Skeletal muscle satellite cell (primary cell): ENCODE results near the gene MAP7.

Experiments used
- H3K27me3 ChIP-seq: 2 replicates; pipeline ENCODE4 v1.7.0; 2013; ENCODE audit warnings: low read length; ENCODE audit not compliant: control insufficient read depth, insufficient read depth
- H3K36me3 ChIP-seq: 2 replicates; pipeline ENCODE4 v1.7.0; 2013; ENCODE audit warnings: mild to moderate bottlenecking, control low read depth, low read length; ENCODE audit not compliant: insufficient read depth
- H3K4me1 ChIP-seq: 2 replicates; pipeline ENCODE4 v1.7.0; 2013; ENCODE audit warnings: low read length; ENCODE audit not compliant: control insufficient read depth, insufficient read depth
- H3K4me2 ChIP-seq: 2 replicates; pipeline ENCODE4 v1.7.0; 2013; ENCODE audit warnings: mild to moderate bottlenecking, low read length
- H3K4me3 ChIP-seq: 2 replicates; pipeline ENCODE4 v1.7.0; 2013; ENCODE audit warnings: low read length
- H3K9ac ChIP-seq: 2 replicates; pipeline ENCODE4 v1.7.0; 2013; ENCODE audit warnings: mild to moderate bottlenecking, low read depth, low read length, moderate library complexity
- H3K9me3 ChIP-seq: replicated peaks from 2 replicates; pipeline ENCODE4 v1.7.0; 2013; ENCODE audit warnings: mild to moderate bottlenecking, control low read depth, low read length

MAP7 gene

GRCh38 chr6:136326038-136326553, 224.1 kb downstream of the MAP7 start:
- Histone ChIP-seq H3K9ac (no peak overlapping the region), H3K9me3 (no peaks in the 10 kb centered on the region), H3K4me1 (no peaks in the 10 kb centered on the region), H3K4me3 (no peak overlapping the region), H3K4me2 (no peak overlapping the region), H3K36me3 (no peaks in the 10 kb centered on the region), H3K27me3 (no peaks in the 10 kb centered on the region)

- H3K4me1 ChIP-seq: no peaks in the 10 kb centered on the region
- no peaks in the 10 kb centered on the region for H3K36me3 ChIP-seq
- H3K9me3 ChIP-seq: no peaks in the 10 kb centered on the region
- no peak overlapping the region for H3K4me2 ChIP-seq
- no peak overlapping the region for H3K4me3 ChIP-seq
- H3K27me3 ChIP-seq: no peaks in the 10 kb centered on the region
- no peak overlapping the region for H3K9ac ChIP-seq
Observed at GRCh38 chr6:136324686-136325380, 225.4 kb downstream of the MAP7 start.

GRCh38 chr6:136323431-136324112, 226.7 kb downstream of the MAP7 start:
- H3K36me3 ChIP-seq: no peaks in the 10 kb centered on the region
- H3K9ac ChIP-seq: no peak overlapping the region
- H3K4me1 ChIP-seq: no peaks in the 10 kb centered on the region
- no peak overlapping the region for H3K4me3 ChIP-seq
- H3K27me3 ChIP-seq: no peaks in the 10 kb centered on the region
- H3K4me2 ChIP-seq: no peak overlapping the region
- no peaks in the 10 kb centered on the region for H3K9me3 ChIP-seq

GRCh38 chr6:136319732-136320131, 230.5 kb downstream of the MAP7 start:
- Histone ChIP-seq H3K9me3 (no peaks in the 10 kb centered on the region), H3K9ac (no peak overlapping the region), H3K4me3 (no peak overlapping the region), H3K4me1 (no peaks in the 10 kb centered on the region), H3K4me2 (no peak overlapping the region), H3K36me3 (no peaks in the 10 kb centered on the region), H3K27me3 (no peaks in the 10 kb centered on the region)

GRCh38 chr6:136318676-136319075, 231.5 kb downstream of the MAP7 start:
- H3K36me3 ChIP-seq: no peaks in the 10 kb centered on the region
- no peaks in the 10 kb centered on the region for H3K4me1 ChIP-seq

GRCh38 chr6:136317971-136318370, 232.3 kb downstream of the MAP7 start:
- H3K9ac ChIP-seq: no peak overlapping the region
- no peaks in the 10 kb centered on the region for H3K9me3 ChIP-seq
- no peak overlapping the region for H3K4me3 ChIP-seq
- H3K27me3 ChIP-seq: peaks cover 3% of the 10 kb centered on the region
- H3K36me3 ChIP-seq: no peaks in the 10 kb centered on the region
- H3K4me1 ChIP-seq: no peaks in the 10 kb centered on the region
- H3K4me2 ChIP-seq: no peak overlapping the region

More at GRCh38 chr6:136318676-136319075, 231.5 kb downstream of the MAP7 start:
- H3K4me3 ChIP-seq: no peak overlapping the region
- no peak overlapping the region for H3K4me2 ChIP-seq
- H3K9ac ChIP-seq: no peak overlapping the region
- peaks cover 3% of the 10 kb centered on the region for H3K27me3 ChIP-seq
- H3K9me3 ChIP-seq: no peaks in the 10 kb centered on the region

- H3K4me3 ChIP-seq: no peak overlapping the region
- H3K36me3 ChIP-seq: no peaks in the 10 kb centered on the region
- H3K4me1 ChIP-seq: no peaks in the 10 kb centered on the region
- no peaks in the 10 kb centered on the region for H3K9me3 ChIP-seq
- no peak overlapping the region for H3K9ac ChIP-seq
- H3K27me3 ChIP-seq: peaks cover 6% of the 10 kb centered on the region
- no peak overlapping the region for H3K4me2 ChIP-seq
Observed at GRCh38 chr6:136317021-136317694, 233.1 kb downstream of the MAP7 start.

- Histone ChIP-seq H3K4me2 (no peak overlapping the region), H3K36me3 (no peaks in the 10 kb centered on the region), H3K9ac (no peak overlapping the region), H3K4me3 (no peak overlapping the region), H3K4me1 (no peaks in the 10 kb centered on the region), H3K9me3 (no peaks in the 10 kb centered on the region), H3K27me3 (peaks cover 13% of the 10 kb centered on the region)
Observed at GRCh38 chr6:136315594-136315993, 234.6 kb downstream of the MAP7 start.

GRCh38 chr6:136312975-136313374, 237.2 kb downstream of the MAP7 start:
- Histone ChIP-seq H3K9ac (no peak overlapping the region), H3K4me3 (no peak overlapping the region), H3K36me3 (no peaks in the 10 kb centered on the region), H3K27me3 (peaks cover 13% of the 10 kb centered on the region), H3K4me2 (no peak overlapping the region), H3K9me3 (no peaks in the 10 kb centered on the region), H3K4me1 (no peaks in the 10 kb centered on the region)

GRCh38 chr6:136309729-136310311, 240.4 kb downstream of the MAP7 start:
- Histone ChIP-seq H3K9me3 (no peaks in the 10 kb centered on the region), H3K4me3 (no peak overlapping the region), H3K36me3 (no peaks in the 10 kb centered on the region), H3K27me3 (peaks cover 23% of the 10 kb centered on the region), H3K9ac (no peak overlapping the region), H3K4me2 (no peak overlapping the region), H3K4me1 (no peaks in the 10 kb centered on the region)

GRCh38 chr6:136309171-136309570, 241.1 kb downstream of the MAP7 start:
- no peaks in the 10 kb centered on the region for H3K9me3 ChIP-seq
- no peak overlapping the region for H3K4me3 ChIP-seq
- H3K4me2 ChIP-seq: no peak overlapping the region
- no peak overlapping the region for H3K9ac ChIP-seq
- H3K36me3 ChIP-seq: no peaks in the 10 kb centered on the region
- no peaks in the 10 kb centered on the region for H3K4me1 ChIP-seq
- H3K27me3 ChIP-seq: peaks cover 20% of the 10 kb centered on the region
